Colonic mucosa (tissue), 4 donors: ENCODE results near the gene PFN4. TPM values are rescaled to one million over a fixed set of nuclear protein-coding genes. Genes with fewer than 3 reads are reported as not detected.
"Not testable (repeated sequence)": the region's sequence is repeated elsewhere in the genome, so short reads cannot be mapped to it uniquely, and the experiment has no call there.

ENCODE experiments used
- DNase-seq: peaks from one replicate; pipeline ENCODE4 v3.0.0-alpha.2; 2020
- H3K27ac ChIP-seq: fragments of 200-600 bp; one replicate; pipeline ENCODE4 v1.8.0; 2021
- H3K27me3 ChIP-seq: fragments of 200-600 bp; one replicate; pipeline ENCODE4 v1.8.0; 2021
- H3K36me3 ChIP-seq: fragments of 200-600 bp; one replicate; pipeline ENCODE4 v1.8.0; 2021
- H3K4me1 ChIP-seq: fragments of 200-600 bp; one replicate; pipeline ENCODE4 v1.8.0; 2021; ENCODE audit warnings: mild to moderate bottlenecking
- H3K4me3 ChIP-seq: fragments of 200-600 bp; one replicate; pipeline ENCODE4 v1.8.0; 2021
- H3K9ac ChIP-seq, 2 donors: one replicate each; pipeline ENCODE4 v1.7.0; 2013; ENCODE audit warnings: control low read depth in 2 of 2, low read depth in 2 of 2, low read length in 2 of 2
- H3K9me3 ChIP-seq: fragments of 200-600 bp; one replicate; pipeline ENCODE4 v1.8.0; 2021
- CTCF ChIP-seq: fragments of 200-600 bp; IDR thresholded peaks from one replicate; pipeline ENCODE4 v1.8.0; 2022; ENCODE audit warnings: antibody characterized with exemption, mild to moderate bottlenecking
- intact Hi-C: fragments of 100-400 bp; cut with DNase I; formaldehyde crosslinking; loops from one replicate; pipeline ENCODE4 v1.14.1; 2022
- total RNA-seq, 2 donors: library from RNA; stranded (reverse); fragmentation: NEBNext Ultra II Directional in 1 of 2; extraction: Animal tissue kit (Norgen Biotek cat#: 25700) in 1 of 2; gene quantifications; one replicate each; pipeline ENCODE4 v1.2.1, GENCODE V29; 2021
- donor health status: healthy.
- donor health status: DM: no; HTN: no; CAD: no.
- donor health status: DM: no; HTN: no; CAD: no.

The PFN4 gene
- total RNA-seq, 2 donors from 2014 or later: 0.27 TPM; not detected in 1

- H3K27me3 ChIP-seq: no peaks in the 10 kb centered on the region
Measured at GRCh38 chr2:24111407-24111901, 11.7 kb downstream of the PFN4 start.

GRCh38 chr2:24110660-24111303 is 12.4 kb downstream of the PFN4 start:
- no peak for DNase-seq
- intact Hi-C loops: no loop called here
- H3K27me3 ChIP-seq: no peaks in the 10 kb centered on the region
- no peak overlapping the region for H3K4me3 ChIP-seq
- no peaks in the 10 kb centered on the region for H3K4me1 ChIP-seq
- H3K9me3 ChIP-seq: no peaks in the 10 kb centered on the region
- H3K9ac ChIP-seq: no peak overlapping the region
- no peak overlapping the region for H3K27ac ChIP-seq
- TF ChIP-seq CTCF: no peak
- H3K36me3 ChIP-seq: no peaks in the 10 kb centered on the region

More at GRCh38 chr2:24111407-24111901, 11.7 kb downstream of the PFN4 start:
- no peaks in the 10 kb centered on the region for H3K36me3 ChIP-seq
- no peak overlapping the region for H3K4me3 ChIP-seq
- no peak for DNase-seq
- no peak for TF ChIP-seq CTCF
- H3K4me1 ChIP-seq: no peaks in the 10 kb centered on the region
- H3K27ac ChIP-seq: no peak overlapping the region
- no peaks in the 10 kb centered on the region for H3K9me3 ChIP-seq
- H3K9ac ChIP-seq: no peak overlapping the region
- intact Hi-C loops: no loop called here

- H3K9me3 ChIP-seq, H3K4me3 ChIP-seq, DNase-seq, H3K9ac ChIP-seq, H3K27ac ChIP-seq, H3K36me3 ChIP-seq, H3K4me1 ChIP-seq, intact Hi-C loops, H3K27me3 ChIP-seq: not testable (repeated sequence)
Measured at GRCh38 chr2:24109431-24109830, 13.7 kb downstream of the PFN4 start.

GRCh38 chr2:24107336-24107735 is 15.8 kb downstream of the PFN4 start:
- H3K27me3 ChIP-seq: no peaks in the 10 kb centered on the region

GRCh38 chr2:24106786-24107185 is 16.3 kb downstream of the PFN4 start:
- TF ChIP-seq CTCF: no peak

More at GRCh38 chr2:24107336-24107735, 15.8 kb downstream of the PFN4 start:
- TF ChIP-seq CTCF: no peak
- H3K4me1 ChIP-seq: no peaks in the 10 kb centered on the region
- no peaks in the 10 kb centered on the region for H3K36me3 ChIP-seq
- H3K9me3 ChIP-seq: no peaks in the 10 kb centered on the region
- no peak overlapping the region for H3K27ac ChIP-seq
- intact Hi-C loops: no loop called here
- no peak overlapping the region for H3K9ac ChIP-seq
- H3K4me3 ChIP-seq: no peak overlapping the region
- DNase-seq: no peak

GRCh38 chr2:24105816-24106215 is 17.3 kb downstream of the PFN4 start:
- DNase-seq: no peak
- H3K9me3 ChIP-seq: no peaks in the 10 kb centered on the region
- no peaks in the 10 kb centered on the region for H3K27me3 ChIP-seq
- intact Hi-C loops: no loop called here
- no peak overlapping the region for H3K9ac ChIP-seq
- no peaks in the 10 kb centered on the region for H3K4me1 ChIP-seq
- no peak overlapping the region for H3K27ac ChIP-seq
- no peaks in the 10 kb centered on the region for H3K36me3 ChIP-seq
- H3K4me3 ChIP-seq: no peak overlapping the region
- TF ChIP-seq CTCF: no peak

More at GRCh38 chr2:24106786-24107185, 16.3 kb downstream of the PFN4 start:
- Histone ChIP-seq H3K4me3 (no peak overlapping the region), H3K27me3 (no peaks in the 10 kb centered on the region), H3K27ac (no peak overlapping the region), H3K9ac (no peak overlapping the region), H3K4me1 (no peaks in the 10 kb centered on the region), H3K9me3 (no peaks in the 10 kb centered on the region), H3K36me3 (no peaks in the 10 kb centered on the region)
- intact Hi-C loops: no loop called here
- no peak for DNase-seq
